ENCODE measurements around the gene SPATS2.

SPATS2 gene

DNA sequence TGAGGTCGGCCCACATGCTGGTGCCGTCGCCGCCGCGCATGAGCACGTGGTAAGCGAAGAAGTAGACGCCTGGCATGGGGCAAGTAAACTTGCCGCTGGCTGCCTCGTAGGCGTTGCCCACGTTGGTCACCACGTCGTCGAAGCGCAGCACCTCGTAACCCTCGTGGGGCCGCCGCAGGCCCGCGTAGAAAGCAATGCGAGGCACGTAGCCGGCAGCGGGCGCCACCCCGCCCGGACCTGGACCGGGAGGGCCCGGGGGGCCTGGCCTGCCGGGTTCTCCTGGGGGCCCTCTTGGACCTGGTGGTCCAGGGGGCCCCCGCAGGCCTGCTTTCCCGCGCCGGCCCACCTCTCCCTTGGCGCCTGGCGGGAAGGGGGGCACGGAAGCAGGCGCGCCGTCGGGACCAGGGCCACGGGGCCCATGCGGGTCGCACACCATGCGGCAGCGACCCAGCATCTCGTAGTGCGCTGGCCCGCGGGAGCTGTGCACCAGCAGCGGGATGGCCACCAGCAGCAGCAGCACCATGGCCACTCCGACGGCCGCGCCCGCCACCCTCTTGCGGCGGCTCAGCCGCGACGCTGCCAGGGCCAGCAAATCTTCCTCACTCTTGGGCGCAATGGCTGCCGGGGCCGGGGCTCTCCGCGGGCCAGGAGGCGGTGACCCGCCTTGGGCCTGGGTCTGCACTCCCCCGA is 31.2 kb upstream of the SPATS2 start:
- DNase-seq: no peak

GRCh38 chr12:49336645-49337584 is 30.3 kb upstream of the SPATS2 start, which contains the start of gene C1QL4:
TSS of gene C1QL4 (minus strand) at chr12:49337188. CDS start at chr12:49336477, 711 bp downstream.
- peak in 43 of 51 donors; percentile 5 to 83 (median 50) for DNase-seq

DNA sequence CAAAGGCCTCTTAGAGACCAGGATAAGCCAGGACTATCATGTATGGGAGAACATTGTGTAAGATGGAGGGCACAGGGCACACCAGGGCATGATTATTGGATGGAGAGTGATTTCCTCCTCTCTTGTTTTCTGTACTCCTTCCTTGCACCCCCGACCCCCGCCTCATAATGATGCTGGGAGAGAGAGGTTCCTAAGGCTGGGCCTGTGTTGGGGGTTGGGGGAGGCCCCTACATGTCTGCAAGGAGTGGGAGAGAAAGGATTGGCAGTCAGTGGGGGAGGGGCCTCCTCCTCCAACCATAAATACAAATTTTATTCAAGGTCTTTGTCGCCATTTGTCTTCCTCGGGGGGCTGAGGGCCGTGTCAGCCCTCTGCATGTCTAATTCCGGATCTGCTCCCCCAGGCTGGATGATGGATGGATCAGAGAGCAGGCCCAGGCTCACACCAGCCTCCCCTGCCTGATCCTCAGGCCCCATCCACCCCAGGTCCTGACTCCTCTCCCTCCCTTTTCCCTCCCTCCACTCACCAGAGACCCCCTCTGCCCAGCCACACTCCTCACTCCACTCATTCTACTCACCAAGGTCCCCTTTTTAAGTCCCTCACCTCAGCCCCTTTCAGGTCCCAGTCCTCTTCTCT is 28.3 kb upstream of the SPATS2 start:
- DNase-seq: no peak

DNA sequence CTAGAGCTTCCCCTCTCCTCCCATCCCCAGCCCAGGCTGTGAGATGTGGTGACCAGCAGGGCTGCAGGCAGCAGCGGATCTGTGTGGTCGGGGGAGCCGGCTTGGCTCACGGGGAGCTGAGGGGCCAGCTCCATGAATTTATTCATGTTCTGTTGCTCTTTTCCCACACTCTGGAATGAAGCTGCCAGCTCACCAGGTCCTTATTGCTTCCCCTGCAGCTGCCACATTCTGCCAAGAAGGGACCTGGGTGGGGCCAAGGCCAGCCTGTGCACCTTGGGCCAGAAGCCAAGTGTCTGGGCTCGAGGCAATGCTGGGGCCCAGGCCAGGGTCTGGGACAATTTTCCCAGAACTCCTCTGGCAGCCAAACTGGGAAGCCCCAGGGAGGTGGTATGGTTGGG is 27.8 kb upstream of the SPATS2 start:
- DNase-seq: no peak

- DNase-seq: no peak
These were observed 27.0 kb upstream of the SPATS2 start for GRCh38 chr12:49340095-49340870.

DNA sequence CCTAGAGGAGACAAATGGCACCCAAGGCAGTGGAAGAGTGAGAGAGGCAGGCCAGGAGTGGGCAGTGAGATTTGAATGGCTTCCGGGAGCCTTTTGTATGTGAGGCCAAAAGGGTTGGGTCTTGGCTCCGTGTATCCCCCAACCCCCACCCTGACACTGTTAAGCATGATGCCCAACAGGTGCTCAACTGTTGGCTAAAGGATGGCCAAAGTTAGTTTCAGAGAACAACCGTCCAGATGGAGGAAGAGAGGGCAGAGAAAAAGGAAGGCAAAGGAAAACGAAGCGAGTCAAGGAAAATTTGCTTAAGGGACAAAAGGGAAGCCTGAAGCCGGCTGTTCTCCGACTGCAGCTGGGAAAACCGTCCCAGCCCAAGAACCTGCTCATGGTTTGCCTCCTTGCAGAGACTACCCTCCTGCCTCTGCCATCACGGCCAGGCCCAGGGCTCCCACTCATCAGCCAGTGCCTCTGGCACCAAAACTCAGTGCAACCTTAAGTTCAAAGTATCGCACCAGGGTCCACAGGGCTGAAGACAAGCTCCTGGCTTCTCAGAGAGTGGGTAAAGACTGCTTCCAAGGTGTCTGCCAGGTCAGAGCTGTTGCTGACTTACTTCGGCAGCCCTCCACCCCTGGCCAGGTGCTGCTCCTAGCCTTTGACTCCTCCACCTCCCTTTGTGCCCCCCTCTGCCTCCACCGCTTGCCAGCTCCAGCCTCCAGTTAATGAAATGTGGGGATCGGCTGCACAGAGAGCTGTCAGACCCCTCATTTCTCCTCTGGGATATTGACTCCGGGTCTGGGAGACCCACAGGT is 26.1 kb upstream of the SPATS2 start:
- DNase-seq: no peak

- DNase-seq: no peak
These were observed 25.5 kb upstream of the SPATS2 start for GRCh38 chr12:49341777-49342065.

- peak in 44 of 51 donors; percentile 9 to 78 (median 49) for DNase-seq
These were observed 25.0 kb upstream of the SPATS2 start for GRCh38 chr12:49342066-49342913.

GRCh38 chr12:49342914-49343731 is 24.1 kb upstream of the SPATS2 start:
- DNase-seq: peak in 4 of 51 donors; percentile 13 to 38 (median 34)

- DNase-seq: no peak
These were observed 22.7 kb upstream of the SPATS2 start for GRCh38 chr12:49344486-49345050.

DNA sequence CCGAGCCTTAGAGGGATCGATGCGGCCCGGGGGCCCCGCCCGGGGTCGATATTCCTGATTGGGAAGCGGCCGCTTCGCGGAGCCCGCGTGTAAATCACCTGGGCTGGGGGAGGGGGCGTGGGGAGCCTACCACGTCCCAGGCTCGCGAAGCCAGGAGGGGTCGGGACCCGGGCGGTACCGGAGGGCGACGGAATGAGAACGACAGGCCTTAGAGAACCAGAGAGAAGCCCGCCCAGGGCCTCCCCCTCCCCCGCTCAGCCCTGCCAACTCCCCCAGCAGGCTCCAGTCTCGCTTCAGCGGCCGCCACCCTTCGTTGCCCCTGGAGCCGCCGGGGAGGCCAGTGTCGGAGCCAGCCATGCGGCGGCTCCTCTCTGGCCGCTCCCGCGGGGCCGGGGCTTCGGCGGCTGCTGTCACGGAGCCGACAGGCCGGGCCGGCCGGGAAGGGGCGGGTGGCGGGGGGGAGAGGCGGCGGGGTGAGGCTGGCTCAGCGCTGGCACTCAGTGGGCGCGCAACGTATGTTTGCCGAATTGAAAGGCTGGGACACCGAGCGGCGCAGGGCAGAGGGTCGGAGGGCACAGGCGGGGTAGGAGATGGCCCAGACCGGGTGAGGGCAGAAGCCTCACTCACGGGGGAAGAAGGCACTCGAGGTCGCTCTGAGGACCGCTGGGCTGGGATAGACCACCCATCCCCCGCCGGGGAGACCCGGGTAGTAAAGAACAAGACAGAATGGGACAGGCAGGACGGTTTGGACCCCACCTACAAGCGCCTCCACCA is 22.0 kb upstream of the SPATS2 start:
- DNase-seq: peak in 11 of 51 donors; percentile 5 to 46 (median 29)

- no peak for DNase-seq
These were observed 21.2 kb upstream of the SPATS2 start for GRCh38 chr12:49345825-49346658.

- DNase-seq: no peak
These were observed 20.5 kb upstream of the SPATS2 start, which contains the start of gene DNAJC22 for GRCh38 chr12:49346659-49347310. TSS of gene DNAJC22 (plus strand) at chr12:49346888. CDS start at chr12:49348873, 1,985 bp downstream.

GRCh38 chr12:49347311-49348193 is 19.7 kb upstream of the SPATS2 start:
- DNase-seq: peak in 49 of 51 donors; percentile 24 to 96 (median 83)

DNA sequence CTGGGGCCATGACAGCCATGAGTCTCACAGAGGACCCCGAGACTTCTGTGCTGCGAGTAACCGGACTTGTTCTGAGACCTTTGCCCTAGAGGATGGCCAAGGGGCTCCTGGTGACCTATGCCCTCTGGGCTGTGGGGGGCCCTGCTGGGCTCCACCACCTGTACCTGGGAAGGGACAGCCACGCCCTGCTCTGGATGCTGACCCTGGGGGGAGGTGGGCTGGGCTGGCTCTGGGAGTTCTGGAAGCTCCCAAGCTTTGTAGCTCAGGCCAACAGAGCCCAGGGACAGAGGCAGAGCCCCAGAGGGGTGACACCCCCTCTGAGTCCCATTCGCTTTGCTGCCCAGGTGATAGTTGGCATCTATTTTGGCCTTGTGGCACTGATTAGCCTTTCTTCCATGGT is 18.5 kb upstream of the SPATS2 start:
- DNase-seq: no peak

All from hypothalamus (tissue), 51 donors.